NB4 (cell line): ENCODE data around the gene TRIM71.

Experiments used
- DNase-seq: peaks from one replicate; pipeline ENCODE4 v3.0.0; 2010; ENCODE audit warnings: low read depth
- H3K4me3 ChIP-seq: one replicate; pipeline ENCODE4 v1.5.1; 2011; ENCODE audit warnings: mild to moderate bottlenecking, low read depth, low read length, moderate library complexity
- MYC ChIP-seq: IDR thresholded peaks from 2 replicates; pipeline ENCODE4 v1.6.1; 2011; ENCODE audit warnings: low read depth, low read length
- POLR2A ChIP-seq: IDR thresholded peaks from 2 replicates; pipeline ENCODE4 v1.6.1; 2011; ENCODE audit warnings: mild to moderate bottlenecking; ENCODE audit not compliant: insufficient read length; ENCODE audit errors: extremely low read depth
- TF ChIP-seq, protein P1 (sequence below): IDR thresholded peaks from 2 replicates; pipeline ENCODE4 v1.6.1; 2011; ENCODE audit warnings: low read depth, low read length
- TF ChIP-seq, protein P2 (sequence below): IDR thresholded peaks from one replicate; pipeline ENCODE4 v1.5.1; 2012; ENCODE audit warnings: low read depth, low read length

TRIM71 gene

DNA sequence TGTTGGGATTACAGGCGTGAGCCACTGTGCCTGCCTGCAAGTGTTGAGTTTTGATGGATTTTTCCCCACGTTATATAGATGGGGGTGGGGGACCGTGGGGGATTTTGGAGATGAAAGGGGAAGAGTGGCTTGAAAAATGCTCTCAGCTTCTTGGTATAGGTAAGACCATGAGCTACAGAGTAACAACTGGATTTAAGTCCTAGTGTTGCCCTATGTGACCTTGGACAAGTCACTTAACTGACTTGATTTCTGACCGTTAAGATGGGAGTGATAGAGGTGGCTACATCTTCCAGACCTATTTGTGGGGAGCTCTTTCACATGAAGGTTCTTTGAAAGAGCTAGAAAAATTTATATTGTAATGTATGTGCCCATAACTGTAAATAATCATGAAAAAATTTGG lies 13.3 kb downstream of the TRIM71 start:
- TF ChIP-seq, protein P1, sequence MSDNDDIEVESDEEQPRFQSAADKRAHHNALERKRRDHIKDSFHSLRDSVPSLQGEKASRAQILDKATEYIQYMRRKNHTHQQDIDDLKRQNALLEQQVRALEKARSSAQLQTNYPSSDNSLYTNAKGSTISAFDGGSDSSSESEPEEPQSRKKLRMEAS = no peak
- no peak for TF ChIP-seq POLR2A
- TF ChIP-seq, protein P2, sequence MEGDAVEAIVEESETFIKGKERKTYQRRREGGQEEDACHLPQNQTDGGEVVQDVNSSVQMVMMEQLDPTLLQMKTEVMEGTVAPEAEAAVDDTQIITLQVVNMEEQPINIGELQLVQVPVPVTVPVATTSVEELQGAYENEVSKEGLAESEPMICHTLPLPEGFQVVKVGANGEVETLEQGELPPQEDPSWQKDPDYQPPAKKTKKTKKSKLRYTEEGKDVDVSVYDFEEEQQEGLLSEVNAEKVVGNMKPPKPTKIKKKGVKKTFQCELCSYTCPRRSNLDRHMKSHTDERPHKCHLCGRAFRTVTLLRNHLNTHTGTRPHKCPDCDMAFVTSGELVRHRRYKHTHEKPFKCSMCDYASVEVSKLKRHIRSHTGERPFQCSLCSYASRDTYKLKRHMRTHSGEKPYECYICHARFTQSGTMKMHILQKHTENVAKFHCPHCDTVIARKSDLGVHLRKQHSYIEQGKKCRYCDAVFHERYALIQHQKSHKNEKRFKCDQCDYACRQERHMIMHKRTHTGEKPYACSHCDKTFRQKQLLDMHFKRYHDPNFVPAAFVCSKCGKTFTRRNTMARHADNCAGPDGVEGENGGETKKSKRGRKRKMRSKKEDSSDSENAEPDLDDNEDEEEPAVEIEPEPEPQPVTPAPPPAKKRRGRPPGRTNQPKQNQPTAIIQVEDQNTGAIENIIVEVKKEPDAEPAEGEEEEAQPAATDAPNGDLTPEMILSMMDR = no peak
- no peak for TF ChIP-seq MYC
- H3K4me3 ChIP-seq = no peak overlapping the region
- DNase-seq = no peak

DNA sequence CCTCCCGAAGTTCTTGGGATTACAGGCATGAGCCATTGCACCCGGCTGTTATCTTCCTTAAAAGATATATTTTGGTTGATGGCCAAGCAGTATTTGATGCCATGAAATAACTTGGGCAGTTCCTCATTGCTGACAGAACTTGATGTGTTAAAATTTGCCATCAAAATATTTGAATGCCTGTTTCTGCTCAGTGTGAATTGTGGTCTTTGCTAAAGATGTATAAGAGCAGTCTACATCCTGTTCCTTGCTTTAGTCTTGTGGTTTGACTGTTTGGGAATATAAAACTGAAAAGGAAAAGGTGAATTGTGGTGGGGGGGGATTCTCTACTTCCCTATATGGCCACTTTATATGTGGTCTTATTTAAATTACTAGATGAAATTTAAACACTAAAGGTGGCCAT lies 14.0 kb downstream of the TRIM71 start:
- TF ChIP-seq POLR2A = no peak
- TF ChIP-seq, protein P2 = no peak
- no peak for DNase-seq

DNA sequence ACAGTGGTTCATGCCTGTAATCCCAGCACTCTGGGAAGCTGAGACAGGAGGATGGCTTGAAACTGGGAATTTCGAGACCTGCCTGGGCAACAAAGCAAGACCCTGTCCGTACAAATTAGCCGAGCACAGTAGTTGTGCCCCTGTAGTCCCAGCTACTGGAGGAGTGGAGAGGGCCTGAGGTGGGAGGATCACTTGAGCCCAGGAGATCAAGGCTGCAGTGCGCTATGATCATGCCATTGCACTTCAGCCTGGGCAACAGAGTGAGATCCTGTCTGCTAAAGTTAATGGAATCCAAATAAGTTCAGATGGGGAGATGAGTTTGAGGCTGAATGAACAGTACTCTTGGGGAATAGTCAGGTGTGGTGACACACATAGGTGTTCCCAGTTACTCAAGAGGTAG lies 14.4 kb downstream of the TRIM71 start:
- H3K4me3 ChIP-seq = no peak overlapping the region
- no peak for TF ChIP-seq POLR2A
- TF ChIP-seq, protein P1 = no peak
- TF ChIP-seq, protein P2 = no peak
- TF ChIP-seq MYC = no peak
- DNase-seq = no peak

More for the DNA sequence above, 14.0 kb downstream of the TRIM71 start:
- H3K4me3 ChIP-seq = no peak overlapping the region

GRCh38 chr3:32835049-32835371 lies 17.2 kb downstream of the TRIM71 start:
- no peak overlapping the region for H3K4me3 ChIP-seq
- DNase-seq = no peak
- TF ChIP-seq, protein P2 = no peak
- TF ChIP-seq, protein P1 = no peak
- TF ChIP-seq POLR2A (no peak), MYC (no peak)

DNA sequence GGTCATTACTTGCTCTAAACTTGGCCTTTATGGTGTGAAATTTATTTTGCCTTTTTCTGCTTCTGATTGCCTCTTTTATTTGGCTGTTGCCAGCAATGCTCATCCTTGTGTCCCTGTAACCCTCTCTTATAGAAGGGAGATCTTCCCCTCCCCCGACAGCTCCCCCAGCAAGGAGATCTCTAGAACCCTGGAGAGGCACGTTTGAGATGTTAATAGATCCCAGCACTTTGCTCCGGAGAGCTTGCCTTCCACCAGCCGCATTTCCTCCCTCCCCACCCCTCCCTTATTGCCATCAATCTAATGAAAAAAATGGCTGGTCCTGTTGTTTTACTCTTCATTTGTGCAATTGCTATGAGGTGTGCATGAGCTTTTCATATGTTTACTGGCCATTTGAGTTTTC lies 18.2 kb downstream of the TRIM71 start:
- TF ChIP-seq, protein P2 = no peak
- TF ChIP-seq POLR2A = no peak
- TF ChIP-seq, protein P1 = no peak
- TF ChIP-seq MYC = no peak
- H3K4me3 ChIP-seq = no peak overlapping the region
- no peak for DNase-seq

DNA sequence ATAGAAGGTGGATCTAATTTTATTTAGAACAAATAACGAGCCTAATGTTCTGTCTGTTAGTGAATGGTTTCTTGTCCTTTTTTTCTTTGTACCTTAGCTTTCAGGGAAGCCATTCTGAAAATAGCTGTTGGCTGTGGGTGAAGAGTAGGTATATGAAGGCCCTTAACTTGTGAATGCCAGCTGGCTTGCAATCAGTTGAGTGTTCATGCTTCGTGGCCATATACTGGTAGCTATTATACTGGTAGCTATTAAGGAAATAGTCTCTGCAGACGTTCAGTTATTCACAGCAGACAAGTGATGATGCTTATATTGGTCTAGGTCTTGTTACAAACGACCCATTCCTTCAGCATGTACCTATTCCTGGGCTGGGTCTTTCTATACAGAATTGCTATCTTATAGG lies 18.8 kb downstream of the TRIM71 start:
- no peak for DNase-seq
- TF ChIP-seq POLR2A (no peak), MYC (no peak)
- TF ChIP-seq, protein P1 = no peak
- TF ChIP-seq, protein P2 = no peak
- H3K4me3 ChIP-seq = no peak overlapping the region
